Suppressor macrophage treated with lipopolysaccharide for 1 hour (primary cell): ENCODE measurements around the gene MPO.

Experiments
- DNase-seq, 3 donors: peaks; one replicate each; pipeline ENCODE4 v3.0.0-alpha.2; 2020 to 2022

The MPO gene

DNA sequence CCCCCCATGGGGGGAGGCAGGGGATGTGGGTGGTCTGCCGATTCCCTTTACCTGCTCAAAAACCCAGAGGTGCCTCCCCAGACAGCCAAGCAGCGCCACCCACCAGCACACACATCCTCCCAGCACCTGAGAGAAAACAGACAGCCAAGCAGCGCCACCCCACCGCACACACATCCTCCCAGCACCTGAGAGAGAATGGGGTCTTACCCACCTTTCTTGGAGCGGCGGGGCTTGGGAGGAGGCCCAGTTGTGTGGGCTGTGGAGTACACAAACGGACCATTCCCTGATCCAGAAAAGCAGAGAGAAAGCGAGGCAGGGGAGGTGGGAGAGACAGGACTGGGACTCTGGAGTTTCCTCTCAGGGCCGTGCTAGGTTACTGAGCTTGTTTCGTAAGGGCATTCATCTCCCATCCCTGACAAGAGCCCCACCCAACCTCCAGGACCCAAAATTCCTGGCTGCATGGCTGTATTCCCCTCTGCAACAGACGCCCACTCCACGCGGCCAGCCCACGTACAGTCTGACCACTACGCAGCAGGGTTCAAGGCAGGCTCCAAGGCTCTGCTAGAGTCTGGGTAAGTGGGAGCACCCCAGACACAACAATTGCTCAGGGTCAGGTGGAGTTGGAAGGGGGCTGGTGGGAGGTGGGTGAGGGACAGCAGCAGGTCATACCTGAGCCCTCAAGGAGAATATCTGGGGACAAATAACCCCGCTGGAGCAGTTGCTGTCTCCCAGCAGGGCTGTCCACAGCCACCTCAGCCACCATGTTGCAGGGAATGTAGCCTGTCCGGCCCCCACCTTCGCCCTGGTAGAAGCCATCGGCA, 25.6 kb upstream of the MPO start:
- DNase-seq, result no peak

DNA sequence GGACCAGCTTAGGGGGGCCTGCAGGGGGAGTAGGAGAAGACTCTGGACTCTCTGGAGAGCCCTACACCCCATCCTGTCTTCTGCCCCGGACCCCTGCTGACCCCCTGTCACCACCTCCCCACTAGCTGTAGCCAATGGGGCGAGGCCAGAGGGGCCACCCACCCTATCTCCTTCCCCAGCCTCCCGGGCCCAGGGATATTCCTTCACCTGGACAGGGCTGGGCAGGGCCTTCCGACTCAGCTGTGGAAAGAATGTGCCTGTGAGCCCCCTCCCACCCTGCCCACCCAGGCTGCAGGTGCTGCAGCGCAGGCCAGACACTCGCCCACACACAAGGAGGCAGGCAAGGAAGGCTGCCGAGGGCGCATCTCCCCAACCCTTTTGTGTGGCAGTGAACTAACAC, 24.9 kb upstream of the MPO start:
- no peak for DNase-seq

GRCh38 chr17:58304750-58305486, 24.2 kb upstream of the MPO start:
- DNase-seq, result no peak

GRCh38 chr17:58303971-58304749, 23.4 kb upstream of the MPO start:
- peak; percentile 64 to 75 (median 67) for DNase-seq

DNA sequence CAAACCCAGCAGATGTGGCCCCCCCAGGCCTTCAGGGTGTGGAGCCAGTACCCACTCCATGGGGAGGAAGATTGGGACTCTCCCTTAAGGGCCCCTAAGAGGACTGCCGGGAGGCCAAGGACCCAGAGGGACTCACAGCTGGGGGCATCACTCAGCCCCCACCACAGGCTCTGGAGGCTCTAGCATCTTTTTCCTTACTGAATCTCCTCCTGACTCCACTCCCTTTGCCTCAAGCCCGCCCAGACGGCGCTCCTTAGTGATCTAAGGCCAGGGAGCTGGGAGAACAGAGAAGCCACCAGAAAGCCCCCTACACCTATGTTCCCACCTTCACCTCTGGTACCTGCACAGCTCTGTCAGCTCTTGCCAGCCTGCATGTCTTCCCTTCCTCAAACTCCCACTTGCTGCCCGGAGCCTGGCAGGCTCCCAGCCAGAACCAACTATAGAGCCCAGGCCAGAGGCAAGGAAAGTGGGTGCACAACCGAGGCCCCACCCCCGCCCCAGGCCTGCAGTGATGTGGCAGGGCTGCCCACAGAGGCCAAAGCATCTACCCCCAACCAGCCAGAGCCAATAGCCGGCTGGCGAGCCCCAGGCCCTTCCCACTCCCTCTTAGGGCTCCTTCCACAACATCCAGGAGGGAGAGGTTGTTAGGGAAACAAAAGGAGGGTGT, 22.3 kb upstream of the MPO start:
- DNase-seq, result peak in 2 of 3 donors; percentile 31 to 44

GRCh38 chr17:58302171-58302918, 21.6 kb upstream of the MPO start:
- no peak for DNase-seq

DNA sequence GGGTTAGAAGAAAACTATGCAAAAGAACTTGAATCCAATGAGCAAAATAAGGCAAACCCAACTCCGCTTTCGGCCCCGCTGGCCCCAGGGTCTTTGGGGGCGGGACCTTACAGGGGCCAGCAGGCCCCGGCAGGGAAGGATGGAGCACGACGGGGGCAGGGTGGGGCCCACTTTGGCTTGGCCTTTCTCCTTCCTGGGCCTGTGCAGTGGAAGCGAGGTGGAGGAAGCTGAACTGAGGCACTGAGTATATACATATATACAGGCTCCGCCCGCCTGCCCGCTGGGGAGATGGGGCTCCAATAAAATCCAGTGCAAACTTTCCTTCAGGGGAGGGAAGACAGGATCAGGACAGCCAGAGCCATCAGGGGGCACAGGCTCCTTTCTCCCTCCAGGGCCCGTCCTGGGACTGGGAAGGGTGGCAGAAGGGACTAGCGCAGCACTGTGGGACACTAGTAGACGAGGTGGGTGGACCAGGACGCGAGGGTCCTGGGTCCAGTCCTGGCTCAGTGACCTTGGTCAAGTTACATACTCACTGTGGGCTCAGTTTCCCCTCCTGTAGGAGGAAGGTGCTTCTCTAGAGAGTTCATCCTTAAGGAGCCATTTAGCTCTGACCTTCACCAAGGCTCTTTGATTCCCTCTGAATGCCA, 20.9 kb upstream of the MPO start:
- DNase-seq, result no peak

DNA sequence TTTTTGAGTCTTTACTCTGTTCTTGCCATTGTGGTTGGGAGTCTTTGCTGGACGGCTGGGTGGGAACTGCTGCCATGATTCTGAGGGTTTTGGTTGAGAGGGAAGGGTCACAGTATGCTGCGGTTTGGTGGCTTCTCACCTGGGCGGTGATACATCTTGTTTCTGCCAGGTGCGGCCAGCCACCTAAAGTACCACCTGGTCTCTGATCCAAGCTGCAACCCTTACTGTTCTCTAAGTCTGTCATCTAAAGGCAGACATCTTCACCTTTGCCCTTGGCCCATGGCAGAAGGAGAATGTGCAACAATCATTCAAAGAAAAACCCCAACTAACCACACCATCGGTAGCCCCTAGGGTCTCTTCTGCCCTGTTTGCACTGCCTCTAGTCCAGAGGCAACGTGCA, 19.6 kb upstream of the MPO start:
- DNase-seq, result no peak

- no peak for DNase-seq
Measured at GRCh38 chr17:58294034-58294433, 13.3 kb upstream of the MPO start.

DNA sequence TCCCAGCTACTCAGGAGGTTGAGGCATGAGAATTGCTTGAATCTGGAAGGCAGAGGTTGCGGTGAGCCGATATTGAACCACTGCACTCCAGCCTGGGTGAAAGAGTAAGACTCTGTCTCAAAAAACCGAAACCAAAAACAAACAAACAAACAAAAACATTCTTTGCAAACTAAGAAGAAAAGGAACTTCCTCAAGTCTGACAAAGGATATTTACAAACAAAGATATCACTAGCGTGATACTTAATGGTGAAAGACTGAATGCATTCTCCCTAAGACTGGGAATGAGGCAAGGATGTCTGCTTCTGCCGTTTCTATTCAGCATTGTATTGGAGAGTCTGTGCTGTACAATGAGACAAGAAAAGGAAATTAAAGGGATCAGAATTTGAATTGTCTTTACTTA, 10.5 kb upstream of the MPO start:
- peak; percentile 19 to 33 (median 31) for DNase-seq

DNA sequence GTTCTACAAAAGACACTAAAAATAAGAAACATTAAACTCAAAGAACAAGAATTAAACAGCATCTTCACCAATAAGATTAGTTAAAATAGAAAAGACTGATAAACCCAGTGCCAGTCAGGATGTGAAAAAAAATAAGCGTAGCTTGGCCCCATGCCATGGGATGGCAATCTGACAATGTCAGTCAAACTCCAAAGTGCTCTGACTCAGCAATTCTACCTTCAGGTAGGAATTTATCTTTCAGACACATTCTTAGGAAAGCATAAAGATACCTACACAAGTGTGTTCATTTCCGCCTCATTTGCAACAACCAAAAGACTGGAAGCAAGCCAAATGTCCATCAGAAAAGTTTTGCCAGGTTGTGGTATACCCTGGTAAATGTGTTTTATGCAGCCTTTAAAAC, 9.1 kb upstream of the MPO start:
- no peak for DNase-seq

- DNase-seq, result no peak
Measured at GRCh38 chr17:58285422-58285810, 4.7 kb upstream of the MPO start.

GRCh38 chr17:58284613-58285421, 4.1 kb upstream of the MPO start:
- peak; percentile 75 to 82 (median 76) for DNase-seq

GRCh38 chr17:58283674-58284612, 3.2 kb upstream of the MPO start:
- no peak for DNase-seq

GRCh38 chr17:58282442-58282841, 1.7 kb upstream of the MPO start:
- no peak for DNase-seq

- DNase-seq, result peak in 1 of 3 donors; percentile 28
Measured at GRCh38 chr17:58281511-58282011, 826 bp upstream of the MPO start.

GRCh38 chr17:58279736-58280479, 827 bp downstream of the MPO start:
- no peak for DNase-seq

DNA sequence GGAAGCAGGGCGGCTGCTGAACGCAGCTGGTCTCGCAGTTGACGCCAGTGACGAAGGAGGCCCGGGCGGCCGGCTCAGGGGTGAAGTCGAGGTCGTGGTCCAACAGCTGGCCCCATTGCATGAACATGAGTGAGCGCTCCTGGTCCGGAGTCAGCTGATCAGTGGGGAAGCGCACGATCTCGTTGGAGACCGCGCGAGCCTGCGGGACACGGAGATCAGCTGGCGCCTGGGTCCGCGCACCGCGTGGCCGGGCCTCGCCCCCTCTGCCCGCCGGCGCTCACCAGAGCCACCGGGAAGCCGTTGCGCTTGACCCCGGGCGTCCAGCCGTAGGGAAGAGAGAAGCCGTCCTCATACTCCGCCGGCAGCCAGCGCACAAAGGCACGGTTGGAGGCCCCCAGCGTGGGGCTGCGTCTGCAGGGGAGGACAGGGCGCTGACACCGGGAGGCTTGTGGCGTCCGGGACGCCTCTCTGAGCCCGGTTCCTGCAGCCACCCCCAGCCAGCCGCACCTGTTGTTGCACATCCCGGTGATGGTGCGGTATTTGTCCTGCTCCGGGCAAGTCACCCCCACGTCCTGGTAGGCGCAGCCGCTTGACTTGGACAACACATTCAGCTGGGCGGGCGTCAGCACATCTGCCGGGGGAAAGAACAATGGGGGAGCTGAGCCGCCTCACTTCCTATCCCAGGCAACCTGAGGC, 1.6 kb downstream of the MPO start:
- DNase-seq, result peak; percentile 66 to 77 (median 69)
